ENCODE data around the gene C1orf116.

The C1orf116 gene

DNA sequence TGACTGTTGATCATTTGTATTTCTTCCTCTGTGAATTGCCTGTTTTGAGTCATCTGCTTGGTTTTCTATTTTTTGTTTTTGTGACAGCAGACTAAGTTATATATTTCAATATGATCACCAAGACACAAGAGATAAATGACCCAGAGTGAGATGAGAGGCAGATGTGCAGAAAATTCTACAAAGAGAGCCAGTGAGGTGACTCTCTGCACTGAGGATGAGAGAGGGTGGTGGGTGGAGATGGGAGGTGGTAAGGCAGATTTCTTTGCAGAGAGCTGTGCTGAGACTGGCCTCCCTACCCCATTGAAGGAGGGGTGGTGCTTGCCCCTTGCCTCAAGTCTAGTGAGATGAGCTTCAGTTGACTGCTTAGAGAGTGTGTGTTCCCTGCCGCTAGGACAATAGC lies 44.7 kb downstream of the C1orf116 start:
- no peak for DNase-seq (ENCODE audit: low read depth)

DNA sequence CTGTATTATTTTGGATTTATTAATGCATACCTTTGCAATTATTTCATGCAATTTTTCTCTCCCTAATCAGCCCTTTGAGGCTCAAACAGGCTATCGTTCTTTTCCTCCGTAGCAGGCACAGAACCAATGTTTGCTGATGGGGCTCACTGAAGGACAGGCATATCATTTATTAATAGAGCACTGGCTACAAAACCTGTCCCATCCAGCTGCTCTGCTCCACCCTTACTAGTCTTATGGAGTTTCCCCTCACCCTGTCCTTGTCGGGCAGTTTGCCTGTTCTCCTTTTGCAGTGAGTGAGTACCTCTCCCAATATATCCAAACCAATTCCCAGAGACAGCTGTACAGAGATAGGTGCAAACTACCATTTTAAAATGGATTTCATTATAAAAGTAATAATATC lies 45.7 kb downstream of the C1orf116 start:
- DNase-seq (ENCODE audit: low read depth): no peak

DNA sequence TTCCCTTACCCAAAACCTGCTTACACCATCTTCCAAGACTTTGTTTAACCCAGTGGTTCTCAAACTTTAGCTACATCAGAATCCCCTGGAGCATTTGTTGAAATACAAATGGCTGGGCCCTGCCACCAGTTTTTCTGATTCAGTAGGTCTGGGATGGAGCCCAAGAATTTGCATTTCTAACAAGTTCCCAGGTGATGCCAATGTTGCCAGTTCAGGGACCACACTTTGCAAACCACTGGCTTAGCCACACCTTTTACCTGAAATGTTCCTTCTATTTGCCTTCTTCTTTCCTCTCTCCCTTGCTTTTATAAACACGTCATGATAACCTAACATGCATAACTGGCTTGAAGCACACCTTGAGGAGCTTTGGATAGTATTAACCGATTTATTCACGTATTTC lies 46.2 kb downstream of the C1orf116 start:
- no peak for DNase-seq (ENCODE audit: low read depth)

DNA sequence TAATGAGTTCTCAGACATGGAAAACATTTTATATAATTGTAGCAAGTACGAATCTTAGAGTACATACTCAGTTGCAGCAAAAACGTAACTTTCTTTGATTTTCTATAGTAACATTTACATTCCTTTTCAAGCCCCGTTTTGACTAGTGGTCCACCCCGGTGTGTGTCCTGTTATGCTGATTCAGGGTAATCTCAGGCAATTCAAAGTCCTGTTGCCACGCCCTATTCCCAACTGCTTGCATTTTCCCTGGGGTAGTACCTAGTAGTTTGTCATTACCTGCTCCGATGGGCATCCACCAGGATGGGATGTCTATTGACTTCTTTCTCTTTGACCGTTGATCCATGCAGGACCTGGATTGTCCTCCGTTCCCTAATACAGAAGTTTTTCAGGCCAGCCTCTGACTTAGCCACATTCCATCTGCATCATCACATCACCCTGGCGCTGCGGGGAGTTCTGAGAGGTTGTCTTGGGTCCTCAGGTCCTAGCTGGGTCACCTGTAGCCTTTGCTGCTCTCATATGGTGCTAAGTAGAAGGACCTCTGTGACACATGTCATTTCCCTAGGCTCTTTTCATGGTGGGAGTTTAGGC lies 47.3 kb downstream of the C1orf116 start:
- no peak for DNase-seq (ENCODE audit: low read depth)

DNA sequence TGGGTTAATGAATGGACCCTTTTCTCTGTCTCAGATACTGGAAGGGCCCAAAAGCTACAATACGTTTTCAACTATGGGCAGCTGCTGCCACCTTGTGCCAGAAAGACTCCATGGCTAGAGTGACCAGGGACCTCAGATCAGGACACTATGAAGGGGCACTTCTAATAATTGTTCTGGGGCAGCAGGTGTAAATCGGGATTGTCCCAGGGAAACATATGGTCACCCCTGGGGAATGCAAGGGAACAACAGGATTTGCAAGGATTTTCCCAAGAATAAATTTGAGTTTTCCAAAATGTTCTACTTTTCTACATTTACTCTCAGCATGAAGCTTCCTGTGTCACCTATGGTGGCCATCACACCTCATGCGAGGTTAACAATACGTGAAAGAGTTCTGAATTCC lies 50.3 kb downstream of the C1orf116 start:
- DNase-seq (ENCODE audit: low read depth): peak; percentile 48

DNA sequence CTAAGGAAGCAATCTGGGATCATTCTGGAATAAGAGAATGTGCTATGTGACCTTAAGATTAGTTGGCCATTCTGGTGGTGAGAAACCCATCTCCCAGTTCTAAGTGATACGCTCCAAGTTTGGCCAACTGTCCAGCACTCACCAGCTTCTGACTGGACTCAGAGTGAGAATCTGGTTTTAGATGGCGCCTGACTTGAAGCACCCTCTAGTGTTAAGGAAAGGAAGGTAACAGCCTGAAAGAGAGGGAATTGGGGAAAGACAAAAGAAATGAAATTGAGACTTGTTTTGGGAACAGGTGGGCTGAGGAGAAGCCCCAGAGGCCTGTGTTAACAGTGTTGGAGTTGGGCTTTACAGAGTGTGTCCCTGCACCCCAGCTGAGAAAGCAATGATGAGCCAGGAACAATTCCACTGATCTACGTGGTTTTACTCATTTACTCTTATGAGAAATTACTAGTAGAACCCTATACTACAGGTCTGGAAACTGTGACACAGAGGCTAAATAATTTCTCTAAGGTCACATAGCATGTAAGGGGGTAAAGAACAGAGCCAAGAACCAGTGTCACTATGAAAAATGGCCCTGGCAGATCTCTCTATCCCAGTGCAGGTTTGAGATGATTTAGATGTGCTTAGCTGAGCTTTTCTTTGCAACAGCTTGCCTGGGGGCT lies 53.0 kb downstream of the C1orf116 start:
- no peak for DNase-seq (ENCODE audit: low read depth)

DNA sequence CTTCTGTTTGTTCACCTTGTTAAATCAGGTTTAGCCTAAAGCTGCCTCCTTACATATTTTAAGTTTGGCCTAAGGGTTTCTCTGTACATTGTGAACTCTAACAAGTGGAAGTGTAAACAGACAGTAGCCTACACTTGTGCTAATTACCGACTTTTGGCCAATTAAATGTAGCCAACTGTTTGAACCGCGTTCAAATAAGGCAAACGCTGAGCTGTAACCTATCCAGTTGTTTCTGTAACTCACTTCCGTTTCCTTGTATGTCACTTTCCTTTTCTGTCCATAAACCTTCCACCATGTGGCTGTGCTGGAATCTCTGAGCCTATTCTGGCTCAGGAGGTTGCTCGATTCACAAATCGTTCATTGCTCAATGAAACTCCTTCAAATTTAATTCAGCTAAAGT lies 54.3 kb downstream of the C1orf116 start:
- no peak for DNase-seq (ENCODE audit: low read depth)

DNA sequence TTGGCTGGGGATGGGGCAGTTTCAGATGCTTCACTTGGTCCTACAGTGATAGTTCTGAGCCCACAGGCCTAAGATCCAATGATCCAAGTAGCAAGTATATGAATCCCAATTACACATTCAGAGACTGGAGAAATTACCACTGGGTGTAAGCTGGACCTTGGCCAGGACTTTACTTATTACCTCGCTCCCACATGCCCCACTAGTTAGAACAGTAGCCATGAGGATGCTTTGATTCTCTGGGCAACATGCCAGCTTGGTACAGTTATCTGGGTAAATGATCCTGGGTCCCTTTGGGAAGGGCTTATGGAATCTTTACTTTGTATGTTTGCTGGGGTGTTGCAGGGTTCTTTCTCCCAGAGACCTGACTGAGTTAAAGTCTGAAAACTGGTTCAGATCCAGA lies 57.2 kb downstream of the C1orf116 start:
- no peak for DNase-seq (ENCODE audit: low read depth)

DNA sequence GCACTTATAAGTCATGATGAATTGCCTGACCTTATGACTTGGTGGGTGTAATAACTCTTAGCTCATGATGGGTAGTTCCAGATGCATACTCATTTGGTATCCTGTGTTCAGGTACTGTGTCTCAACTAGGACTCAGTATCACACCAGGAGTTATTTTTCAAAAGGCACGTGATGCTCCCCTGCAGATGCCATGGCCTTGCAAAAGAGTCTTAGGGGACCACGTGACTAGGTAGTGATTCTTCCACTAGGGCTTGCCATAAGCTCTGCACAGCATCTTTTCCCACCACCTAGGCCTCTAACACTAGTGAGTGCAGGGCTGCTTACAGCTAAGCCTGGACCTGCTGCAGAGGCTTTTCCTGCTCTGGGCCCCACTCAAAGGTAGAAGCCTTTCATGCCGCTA lies 58.4 kb downstream of the C1orf116 start:
- DNase-seq (ENCODE audit: low read depth): no peak

DNA sequence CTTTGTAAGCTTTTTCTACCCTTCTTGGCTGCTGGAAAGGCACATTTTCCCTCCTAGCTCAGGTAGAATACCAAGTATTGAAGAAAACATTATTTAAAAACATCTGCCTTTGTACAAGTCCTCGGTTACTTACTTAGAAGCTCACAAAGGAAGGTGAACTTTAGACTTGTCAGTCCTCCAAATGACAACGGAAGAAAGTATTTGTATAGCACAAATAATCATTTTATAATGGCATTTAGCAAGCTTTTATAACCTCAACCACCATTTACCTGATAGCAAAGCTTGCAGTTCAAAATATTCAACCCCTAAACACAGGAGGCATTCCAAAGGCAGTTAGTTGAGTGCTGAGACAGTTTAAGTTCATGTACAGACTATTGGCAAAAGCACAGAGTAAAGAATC lies 59.8 kb downstream of the C1orf116 start:
- no peak for DNase-seq (ENCODE audit: low read depth)

DNA sequence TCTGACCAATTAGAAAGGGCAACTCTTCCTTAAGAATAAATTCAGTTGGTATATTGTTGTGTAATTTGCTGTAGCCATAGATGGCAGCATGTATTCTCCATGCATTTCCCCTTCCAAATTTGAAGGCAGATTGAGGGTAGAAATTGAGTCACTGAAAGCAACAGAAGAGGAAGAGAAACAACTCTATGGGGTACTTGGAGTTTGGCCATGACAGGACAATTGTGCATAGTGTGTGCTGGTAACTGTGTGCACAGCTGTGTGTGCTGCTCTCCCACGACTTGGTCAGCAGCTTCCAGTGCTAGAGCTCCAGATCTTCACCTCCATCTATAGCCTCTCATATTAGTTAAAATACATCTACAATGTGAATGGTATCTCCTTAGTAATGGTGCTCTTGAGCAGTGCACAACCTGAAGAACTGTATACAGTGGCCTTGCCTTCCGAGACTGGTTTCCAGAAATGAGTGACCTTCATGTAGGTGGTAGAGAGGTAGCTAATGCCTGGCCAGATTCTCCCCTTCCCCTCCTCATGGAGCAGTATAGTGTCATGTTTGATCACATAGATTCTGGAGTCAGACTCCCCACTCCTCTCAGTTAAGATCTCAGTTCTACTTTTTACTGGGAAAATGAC lies 61.4 kb downstream of the C1orf116 start:
- no peak for DNase-seq (ENCODE audit: low read depth)

DNA sequence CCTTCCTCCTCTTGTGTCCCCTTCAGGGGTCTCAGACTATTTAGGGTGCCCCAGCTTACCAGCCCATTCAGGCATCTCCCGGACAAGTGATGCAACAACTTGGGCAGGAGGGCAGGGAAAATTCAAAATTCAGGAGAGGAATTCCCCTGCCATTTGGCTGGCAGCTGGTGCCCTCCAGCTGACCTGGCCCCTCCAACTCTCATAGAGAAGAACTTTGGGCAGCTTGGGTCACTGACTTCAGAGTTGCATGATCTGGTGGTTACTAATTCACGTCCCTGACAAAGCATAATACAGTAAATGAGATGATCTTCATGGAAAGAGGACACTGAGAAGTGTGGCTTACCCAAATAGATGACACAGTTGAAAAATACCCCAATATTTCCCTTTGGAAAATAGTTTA lies 62.1 kb downstream of the C1orf116 start, which contains the start of gene FCAMR:
TSS of gene FCAMR (minus strand) at position 15 of the 400 bp plus-strand sequence. CDS start 335 bp downstream, outside the sequence.
- no peak for DNase-seq (ENCODE audit: low read depth)

DNA sequence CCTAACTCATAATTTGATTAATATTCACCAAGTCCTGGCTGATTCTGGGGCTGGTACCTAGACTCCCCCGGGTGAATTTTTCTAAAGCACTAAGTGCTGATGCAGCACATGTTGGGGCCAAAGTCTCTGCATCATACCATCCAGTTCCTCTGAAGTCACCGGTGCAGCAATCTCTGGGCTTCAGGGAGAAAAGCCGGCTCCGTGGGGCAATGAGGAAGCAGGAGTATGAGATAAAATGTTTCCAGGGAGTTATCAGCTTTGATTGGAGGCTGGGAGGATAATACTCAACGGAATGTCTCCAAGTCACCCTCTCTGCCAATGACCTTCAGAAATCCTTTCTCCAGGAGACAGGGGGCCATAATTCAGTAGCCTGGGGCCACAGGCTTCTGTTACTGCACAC lies 63.5 kb downstream of the C1orf116 start:
- DNase-seq (ENCODE audit: low read depth): no peak

Data from activated T-cell treated with anti-CD3 and anti-CD28 coated beads for 1 hour (primary cell).